OCI-LY1 (cell line): ENCODE results near the gene KCNJ12.
"Not testable (repeated sequence)": the region's sequence is repeated elsewhere in the genome, so short reads cannot be mapped to it uniquely, and the experiment has no call there.

Source experiments
- H2AFZ ChIP-seq: fragments of 200-600 bp; sonication (generic), shearing (Covaris generic); 2 replicates; pipeline ENCODE4 v1.6.0; 2014; ENCODE audit warnings: antibody characterized with exemption, mild to moderate bottlenecking, low read length
- H3F3A ChIP-seq: fragments of 200-600 bp; sonication (generic), shearing (Covaris generic); 2 replicates; pipeline ENCODE4 v1.6.0; 2014; ENCODE audit warnings: mild to moderate bottlenecking, antibody characterized with exemption, low read length, moderate library complexity; ENCODE audit not compliant: insufficient read depth
- H3K27ac ChIP-seq: fragments of 200-600 bp; sonication (generic); 2 replicates; pipeline ENCODE4 v1.5.1; 2014; ENCODE audit warnings: low read length, mixed run types, mild to moderate bottlenecking, low read depth; ENCODE audit not compliant: poor library complexity, severe bottlenecking
- H3K27me3 ChIP-seq: fragments of 200-600 bp; sonication (generic); 2 replicates; pipeline ENCODE4 v1.6.0; 2014; ENCODE audit warnings: antibody characterized with exemption, mild to moderate bottlenecking, low read length, moderate library complexity; ENCODE audit not compliant: insufficient read depth
- H3K36me3 ChIP-seq: fragments of 200-600 bp; sonication (generic); 2 replicates; pipeline ENCODE4 v1.6.1; 2014; ENCODE audit warnings: mild to moderate bottlenecking, antibody characterized with exemption, low read length, moderate library complexity, mixed read lengths; ENCODE audit not compliant: insufficient read depth
- H3K4me1 ChIP-seq: fragments of 200-600 bp; sonication (generic); 2 replicates; pipeline ENCODE4 v1.5.1; 2014; ENCODE audit warnings: mild to moderate bottlenecking, low read length, moderate library complexity; ENCODE audit not compliant: insufficient read depth, severe bottlenecking
- H3K4me2 ChIP-seq: fragments of 200-600 bp; sonication (generic), shearing (Covaris generic); 2 replicates; pipeline ENCODE4 v1.6.1; 2014; ENCODE audit warnings: low read length
- H3K4me3 ChIP-seq: fragments of 200-600 bp; sonication (generic); 2 replicates; pipeline ENCODE4 v1.5.1; 2014; ENCODE audit warnings: low read length, low read depth, mild to moderate bottlenecking, mixed read lengths; ENCODE audit not compliant: poor library complexity, severe bottlenecking
- H3K79me2 ChIP-seq: fragments of 200-600 bp; shearing (Covaris generic); 2 replicates; pipeline ENCODE4 v1.6.1; 2016; ENCODE audit warnings: mixed run types, low read length, mixed read lengths; ENCODE audit not compliant: insufficient read depth
- H3K9ac ChIP-seq: fragments of 200-600 bp; sonication (generic), shearing (Covaris generic); 2 replicates; pipeline ENCODE4 v1.6.1; 2014; ENCODE audit warnings: mild to moderate bottlenecking, low read length, mixed read lengths
- H3K9me2 ChIP-seq: fragments of 200-600 bp; sonication (generic), shearing (Covaris generic); 2 replicates; pipeline ENCODE4 v1.6.1; 2014; ENCODE audit warnings: low read depth, mild to moderate bottlenecking, low read length, mixed read lengths
- H3K9me3 ChIP-seq: fragments of 200-600 bp; shearing (Covaris generic); 2 replicates; pipeline ENCODE4 v1.6.1; 2014; ENCODE audit warnings: low read length, mixed read lengths
- H4K20me1 ChIP-seq: fragments of 200-600 bp; sonication (generic), shearing (Covaris generic); 2 replicates; pipeline ENCODE4 v1.6.0; 2016; ENCODE audit warnings: mild to moderate bottlenecking, low read length; ENCODE audit not compliant: insufficient read depth
- EZH2 ChIP-seq: fragments of 200-600 bp; sonication (generic), shearing (Covaris generic); IDR thresholded peaks from 2 replicates; pipeline ENCODE4 v1.8.0; 2017; ENCODE audit warnings: borderline replicate concordance, mixed run types, mild to moderate bottlenecking, antibody characterized with exemption, low read length, moderate library complexity, mixed read lengths
- TF ChIP-seq, protein P1 (sequence below): fragments of 200-600 bp; sonication (generic), shearing (Covaris generic); IDR thresholded peaks from 2 replicates; pipeline ENCODE4 v1.5.1; 2017; ENCODE audit warnings: mild to moderate bottlenecking, antibody characterized with exemption, low read length, moderate library complexity, mixed read lengths

KCNJ12 gene

DNA sequence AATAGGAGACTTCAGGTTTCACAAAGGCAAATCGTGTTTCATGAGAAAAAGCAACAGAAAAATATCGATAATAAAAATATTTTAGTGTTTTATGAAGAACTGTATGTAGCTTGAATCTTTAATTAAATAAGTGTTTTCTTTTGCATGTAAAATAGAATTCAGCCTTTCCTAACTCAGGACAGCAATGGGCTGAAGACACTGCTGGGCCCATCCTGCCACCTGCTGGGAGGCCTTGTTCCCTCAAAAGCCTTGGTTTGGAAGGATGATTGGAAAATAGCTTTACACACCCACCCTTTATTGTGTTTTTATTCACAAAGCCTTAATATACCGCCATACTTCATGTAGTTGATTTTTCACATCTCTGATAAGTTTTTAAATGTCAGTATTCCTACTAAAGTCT lies 73.7 kb downstream of the KCNJ12 start:
- not testable (repeated sequence) for H3K79me2 ChIP-seq, H3K4me2 ChIP-seq, H3K4me1 ChIP-seq, H2AFZ ChIP-seq, H3K9ac ChIP-seq, H3K36me3 ChIP-seq, H3K9me3 ChIP-seq, H3K4me3 ChIP-seq, H3K9me2 ChIP-seq, H4K20me1 ChIP-seq, H3F3A ChIP-seq, H3K27me3 ChIP-seq, H3K27ac ChIP-seq
- TF ChIP-seq, protein P1, sequence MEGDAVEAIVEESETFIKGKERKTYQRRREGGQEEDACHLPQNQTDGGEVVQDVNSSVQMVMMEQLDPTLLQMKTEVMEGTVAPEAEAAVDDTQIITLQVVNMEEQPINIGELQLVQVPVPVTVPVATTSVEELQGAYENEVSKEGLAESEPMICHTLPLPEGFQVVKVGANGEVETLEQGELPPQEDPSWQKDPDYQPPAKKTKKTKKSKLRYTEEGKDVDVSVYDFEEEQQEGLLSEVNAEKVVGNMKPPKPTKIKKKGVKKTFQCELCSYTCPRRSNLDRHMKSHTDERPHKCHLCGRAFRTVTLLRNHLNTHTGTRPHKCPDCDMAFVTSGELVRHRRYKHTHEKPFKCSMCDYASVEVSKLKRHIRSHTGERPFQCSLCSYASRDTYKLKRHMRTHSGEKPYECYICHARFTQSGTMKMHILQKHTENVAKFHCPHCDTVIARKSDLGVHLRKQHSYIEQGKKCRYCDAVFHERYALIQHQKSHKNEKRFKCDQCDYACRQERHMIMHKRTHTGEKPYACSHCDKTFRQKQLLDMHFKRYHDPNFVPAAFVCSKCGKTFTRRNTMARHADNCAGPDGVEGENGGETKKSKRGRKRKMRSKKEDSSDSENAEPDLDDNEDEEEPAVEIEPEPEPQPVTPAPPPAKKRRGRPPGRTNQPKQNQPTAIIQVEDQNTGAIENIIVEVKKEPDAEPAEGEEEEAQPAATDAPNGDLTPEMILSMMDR, result peak; percentile 16; the same call in 1 of the 2 replicates

DNA sequence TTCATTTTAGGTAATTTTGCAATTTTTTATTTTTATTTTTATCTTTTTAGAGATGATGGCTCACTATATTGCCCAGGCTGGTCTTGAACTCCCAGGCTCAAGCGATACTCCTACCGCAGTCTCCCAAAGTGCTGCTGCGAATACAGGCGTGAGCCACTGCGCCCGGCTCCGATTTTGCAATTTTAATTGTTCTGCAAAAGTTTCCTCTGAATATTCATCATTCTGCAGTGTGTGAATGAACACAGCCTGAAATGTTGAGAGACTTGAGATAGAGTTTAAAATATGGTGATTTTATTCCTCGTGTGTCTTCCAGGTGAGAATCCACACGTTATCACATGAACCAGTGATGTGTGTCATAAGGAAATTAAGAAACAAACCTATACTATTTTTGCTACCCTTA lies 75.8 kb downstream of the KCNJ12 start:
- H2AFZ ChIP-seq, result no peak overlapping the region
- no peaks in the 10 kb centered on the region for H4K20me1 ChIP-seq
- H3K27me3 ChIP-seq, result no peaks in the 10 kb centered on the region; the same call in 1 of the 2 replicates
- H3K79me2 ChIP-seq, result no peaks in the 10 kb centered on the region
- no peak overlapping the region for H3K4me2 ChIP-seq
- H3K27ac ChIP-seq, result no peak overlapping the region
- H3F3A ChIP-seq, result no peaks in the 10 kb centered on the region
- H3K4me1 ChIP-seq, result no peaks in the 10 kb centered on the region
- H3K9me2 ChIP-seq, result no peaks in the 10 kb centered on the region
- no peaks in the 10 kb centered on the region for H3K36me3 ChIP-seq
- H3K4me3 ChIP-seq, result no peak overlapping the region
- H3K9me3 ChIP-seq, result no peaks in the 10 kb centered on the region
- no peak overlapping the region for H3K9ac ChIP-seq
- no peak for TF ChIP-seq EZH2
- TF ChIP-seq, protein P1, result no peak

DNA sequence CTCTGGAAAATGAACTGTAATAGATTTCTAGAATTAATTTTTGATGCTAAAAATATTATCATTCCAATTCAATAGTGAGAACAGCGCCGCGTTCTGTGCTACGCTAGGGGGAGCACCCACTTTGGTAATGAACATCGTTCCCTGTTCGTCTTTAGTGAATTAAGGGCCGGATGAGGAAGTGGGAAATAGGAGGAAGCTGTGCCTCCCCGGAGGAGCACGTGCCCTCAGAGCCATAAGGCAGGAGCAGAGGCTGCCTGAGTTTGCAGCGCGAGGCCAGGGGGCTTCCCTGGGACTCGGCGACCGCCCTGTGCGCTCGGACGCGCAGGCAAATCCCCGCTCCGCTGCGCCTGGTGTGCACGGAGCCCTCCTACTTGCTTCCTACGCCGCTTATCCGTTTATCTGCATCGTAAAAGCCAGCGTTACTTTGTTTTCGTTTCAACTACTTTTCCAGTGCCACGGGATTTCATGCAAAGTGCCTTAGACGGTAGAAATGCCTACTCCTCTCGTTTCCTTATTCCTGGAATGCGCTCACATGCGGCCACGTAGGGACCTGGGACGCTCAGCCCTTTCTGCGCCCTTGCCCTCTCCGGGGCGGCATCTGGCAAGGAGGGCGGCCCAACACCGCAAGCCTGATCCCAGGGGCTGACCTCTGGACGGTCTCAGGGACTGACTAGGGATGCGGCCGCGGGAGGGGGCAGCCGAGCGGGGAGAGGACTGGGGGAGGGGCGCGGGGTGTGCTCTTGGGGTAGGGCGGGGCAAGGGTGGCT lies 76.4 kb downstream of the KCNJ12 start:
- Histone ChIP-seq H3K9me3 (no peaks in the 10 kb centered on the region), H3K27me3 (no peaks in the 10 kb centered on the region; the same call in 1 of the 2 replicates), H3K27ac (no peak overlapping the region), H3K9ac (no peak overlapping the region), H3K9me2 (no peaks in the 10 kb centered on the region), H4K20me1 (no peaks in the 10 kb centered on the region), H3K4me2 (no peak overlapping the region), H3K36me3 (no peaks in the 10 kb centered on the region), H3K4me3 (no peak overlapping the region), H3K79me2 (no peaks in the 10 kb centered on the region), H2AFZ (no peak overlapping the region), H3F3A (no peaks in the 10 kb centered on the region), H3K4me1 (no peaks in the 10 kb centered on the region)
- TF ChIP-seq, protein P1, result peak; percentile 45
- TF ChIP-seq EZH2, result no peak
